Subcutaneous abdominal adipose tissue (tissue), 5 donors: Measurements from ENCODE around the gene CACNA2D1.
A peak's percentile ranks its signal among the peaks of the same experiment; 100 is the strongest.

Experiments used
- H3K27ac ChIP-seq: one replicate; pipeline ENCODE4 v1.7.0; 2013; ENCODE audit warnings: low read depth, mild to moderate bottlenecking, inconsistent platforms, low read length, moderate library complexity
- H3K27me3 ChIP-seq, 5 donors: one replicate each; pipeline ENCODE4 v1.7.0; 2013; ENCODE audit warnings: low read length in 5 of 5, inconsistent platforms in 1 of 5; ENCODE audit not compliant: control insufficient read depth in 5 of 5, insufficient read depth in 4 of 5
- H3K36me3 ChIP-seq, 5 donors: one replicate each; pipeline ENCODE4 v1.7.0; 2013; ENCODE audit warnings: low read length in 5 of 5; ENCODE audit not compliant: control insufficient read depth in 5 of 5, insufficient read depth in 5 of 5
- H3K4me1 ChIP-seq, 5 donors: one replicate each; pipeline ENCODE4 v1.7.0; 2013; ENCODE audit warnings: low read length in 5 of 5, mild to moderate bottlenecking in 3 of 5, moderate library complexity in 1 of 5; ENCODE audit not compliant: control insufficient read depth in 5 of 5, insufficient read depth in 5 of 5
- H3K4me3 ChIP-seq, 5 donors: one replicate each; pipeline ENCODE4 v1.7.0; 2013; ENCODE audit warnings: low read length in 5 of 5, low read depth in 1 of 5
- H3K9ac ChIP-seq, 5 donors: one replicate each; pipeline ENCODE4 v1.7.0; 2013; ENCODE audit warnings: low read length in 5 of 5, mild to moderate bottlenecking in 4 of 5, moderate library complexity in 3 of 5
- H3K9me3 ChIP-seq, 5 donors: one replicate each; pipeline ENCODE4 v1.7.0; 2013; ENCODE audit warnings: low read length in 5 of 5; ENCODE audit not compliant: control insufficient read depth in 5 of 5
- donor health status: healthy.
- donor health status: healthy.
- donor health status: healthy.
- donor health status: healthy.
- donor health status: healthy.

Gene CACNA2D1

DNA sequence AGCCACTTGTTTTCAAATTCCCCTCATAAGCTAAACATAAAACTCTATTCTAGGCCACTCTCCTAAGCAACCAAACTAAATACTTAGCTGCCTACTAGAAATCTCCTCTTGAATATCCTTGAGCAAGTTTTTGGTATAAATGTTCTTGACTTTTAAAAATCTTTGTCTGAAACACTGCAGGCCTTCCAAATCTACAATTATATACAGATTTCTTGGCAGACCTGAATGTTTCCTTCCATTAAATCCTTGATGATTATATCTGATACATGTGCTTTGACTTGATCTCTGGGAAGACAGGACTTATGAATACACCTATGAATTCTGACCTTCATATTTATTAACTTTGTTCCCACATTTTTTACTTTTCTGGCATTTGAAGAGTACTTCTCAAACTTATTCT lies 314.5 kb downstream of the CACNA2D1 start:
- no peak overlapping the region for H3K27ac ChIP-seq
- H3K4me3 ChIP-seq, result no peak overlapping the region

GRCh38 chr7:82128546-82128945 lies 315.0 kb downstream of the CACNA2D1 start:
- H3K9me3 ChIP-seq, result peaks cover 0 to 5% (median 4%) of the 10 kb centered on the region in 5 donors

More for the DNA sequence above, 314.5 kb downstream of the CACNA2D1 start:
- Histone ChIP-seq H3K36me3 (no peaks in the 10 kb centered on the region), H3K27me3 (no peaks in the 10 kb centered on the region), H3K9ac (no peak overlapping the region), H3K4me1 (peaks cover 0 to 22% (median 0%) of the 10 kb centered on the region in 5 donors), H3K9me3 (peaks cover 0 to 5% (median 4%) of the 10 kb centered on the region in 5 donors)

DNA sequence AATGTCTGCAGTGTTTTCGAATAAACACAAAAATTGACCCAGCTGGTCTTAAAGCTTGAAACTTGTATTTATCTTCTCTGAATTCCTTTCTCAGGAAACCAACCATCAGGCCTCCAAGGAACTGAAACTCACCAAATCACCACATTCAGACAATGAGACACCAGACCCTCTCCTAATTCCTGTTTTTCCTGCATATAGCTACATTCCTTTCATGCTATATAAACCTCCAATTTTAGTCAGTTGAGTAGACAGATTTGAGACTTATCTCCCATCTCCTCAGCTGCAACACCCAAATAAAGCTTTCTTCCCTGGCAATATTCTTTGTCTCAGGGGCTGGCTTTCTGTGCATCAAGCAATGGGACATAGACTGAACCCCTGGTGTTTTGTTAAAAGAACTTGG lies 317.0 kb downstream of the CACNA2D1 start:
- no peaks in the 10 kb centered on the region for H3K27me3 ChIP-seq
- H3K4me1 ChIP-seq, result peaks cover 0 to 22% (median 0%) of the 10 kb centered on the region in 5 donors
- H3K9me3 ChIP-seq, result peaks cover 0 to 5% (median 4%) of the 10 kb centered on the region in 5 donors
- H3K36me3 ChIP-seq, result no peaks in the 10 kb centered on the region
- no peak overlapping the region for H3K4me3 ChIP-seq
- no peak overlapping the region for H3K27ac ChIP-seq
- H3K9ac ChIP-seq, result no peak overlapping the region

More at GRCh38 chr7:82128546-82128945, 315.0 kb downstream of the CACNA2D1 start:
- peaks cover 0 to 22% (median 0%) of the 10 kb centered on the region in 5 donors for H3K4me1 ChIP-seq
- H3K4me3 ChIP-seq, result no peak overlapping the region
- no peaks in the 10 kb centered on the region for H3K36me3 ChIP-seq
- H3K9ac ChIP-seq, result no peak overlapping the region
- no peak overlapping the region for H3K27ac ChIP-seq
- H3K27me3 ChIP-seq, result no peaks in the 10 kb centered on the region

- H3K4me3 ChIP-seq, result no peak overlapping the region
- no peaks in the 10 kb centered on the region for H3K36me3 ChIP-seq
- H3K4me1 ChIP-seq, result peaks cover 0 to 22% (median 0%) of the 10 kb centered on the region in 5 donors
- H3K27ac ChIP-seq, result no peak overlapping the region
- peaks cover 0 to 5% (median 4%) of the 10 kb centered on the region in 5 donors for H3K9me3 ChIP-seq
- H3K27me3 ChIP-seq, result no peaks in the 10 kb centered on the region
- H3K9ac ChIP-seq, result no peak overlapping the region
Observed at GRCh38 chr7:82124445-82124844, 319.1 kb downstream of the CACNA2D1 start.

DNA sequence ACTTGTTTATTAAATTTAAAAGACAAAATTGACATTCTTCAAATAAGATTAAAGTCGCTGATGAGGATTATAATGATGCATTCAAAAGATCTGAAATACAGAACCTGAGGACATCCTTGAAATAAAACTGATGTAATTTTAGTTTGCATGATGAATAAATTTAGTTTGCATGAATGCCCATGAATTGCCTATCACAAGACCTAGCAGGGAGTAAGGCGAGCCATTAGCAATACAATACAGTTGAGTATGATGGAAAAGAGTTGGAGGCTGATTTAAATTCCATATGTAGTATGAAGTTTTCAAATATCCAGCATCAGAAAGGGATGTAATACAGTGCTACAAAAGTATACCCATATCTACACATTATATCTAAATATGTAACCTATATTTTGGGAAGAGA lies 321.3 kb downstream of the CACNA2D1 start:
- Histone ChIP-seq H3K4me1 (peaks cover 0 to 22% (median 0%) of the 10 kb centered on the region in 5 donors), H3K9ac (no peak overlapping the region), H3K27ac (no peak overlapping the region), H3K9me3 (peaks cover 0 to 5% (median 4%) of the 10 kb centered on the region in 5 donors), H3K36me3 (no peaks in the 10 kb centered on the region), H3K27me3 (no peaks in the 10 kb centered on the region), H3K4me3 (no peak overlapping the region)

DNA sequence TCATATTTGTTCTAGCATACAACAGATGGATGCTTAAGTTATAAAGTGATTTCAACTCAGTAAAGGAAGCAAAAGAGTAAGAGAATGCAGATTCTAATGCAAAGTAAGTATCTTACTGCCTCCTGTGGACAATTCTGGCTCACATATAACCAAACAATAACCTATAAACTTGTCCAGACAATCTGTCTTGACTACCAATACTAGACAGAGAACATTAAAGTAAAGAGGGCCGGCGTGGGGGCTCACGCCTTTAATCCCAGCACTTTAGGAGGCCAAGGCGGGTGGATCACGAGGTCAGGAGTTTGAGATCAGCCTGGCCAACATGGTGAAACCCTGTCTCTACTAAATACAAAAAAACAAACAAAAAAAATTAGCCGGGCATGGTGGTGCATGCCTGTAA lies 329.3 kb downstream of the CACNA2D1 start:
- no peaks in the 10 kb centered on the region for H3K9me3 ChIP-seq
- no peaks in the 10 kb centered on the region for H3K27me3 ChIP-seq
- no peak overlapping the region for H3K4me3 ChIP-seq
- no peaks in the 10 kb centered on the region for H3K4me1 ChIP-seq
- peaks cover 0 to 5% (median 3%) of the 10 kb centered on the region in 5 donors for H3K36me3 ChIP-seq
- H3K9ac ChIP-seq, result no peak overlapping the region
- no peak overlapping the region for H3K27ac ChIP-seq

GRCh38 chr7:82110146-82110840 lies 333.3 kb downstream of the CACNA2D1 start:
- H3K36me3 ChIP-seq, result no peaks in the 10 kb centered on the region
- H3K27ac ChIP-seq, result no peak overlapping the region
- H3K4me3 ChIP-seq, result no peak overlapping the region
- no peaks in the 10 kb centered on the region for H3K9me3 ChIP-seq
- H3K27me3 ChIP-seq, result no peaks in the 10 kb centered on the region
- H3K9ac ChIP-seq, result no peak overlapping the region
- no peaks in the 10 kb centered on the region for H3K4me1 ChIP-seq

DNA sequence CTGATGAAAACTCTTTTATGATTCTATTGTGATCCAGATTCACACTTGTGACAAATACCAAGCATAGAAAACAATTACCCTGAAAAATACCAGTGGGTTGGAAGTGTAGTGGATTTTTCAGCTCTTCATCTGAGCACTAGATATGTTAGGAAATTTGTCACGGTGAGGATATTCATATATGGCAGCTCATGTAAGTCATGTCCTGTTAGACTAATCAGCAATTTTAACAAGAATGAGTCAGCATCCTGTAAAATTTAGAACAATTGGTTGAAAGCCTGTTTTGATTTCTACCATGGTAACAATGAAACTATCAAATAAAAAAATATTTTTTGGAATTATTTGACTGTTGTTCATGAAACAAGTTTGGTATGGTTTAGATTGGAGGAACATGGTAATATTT lies 334.3 kb downstream of the CACNA2D1 start:
- Histone ChIP-seq H3K4me3 (no peak overlapping the region), H3K27ac (peak overlapping the region; percentile 29), H3K27me3 (no peaks in the 10 kb centered on the region), H3K9ac (no peak overlapping the region), H3K9me3 (no peaks in the 10 kb centered on the region), H3K36me3 (no peaks in the 10 kb centered on the region), H3K4me1 (no peaks in the 10 kb centered on the region)

- H3K27ac ChIP-seq, result no peak overlapping the region
- no peaks in the 10 kb centered on the region for H3K4me1 ChIP-seq
- H3K4me3 ChIP-seq, result no peak overlapping the region
- no peak overlapping the region for H3K9ac ChIP-seq
- no peaks in the 10 kb centered on the region for H3K27me3 ChIP-seq
- H3K36me3 ChIP-seq, result no peaks in the 10 kb centered on the region
- H3K9me3 ChIP-seq, result no peaks in the 10 kb centered on the region
Observed at GRCh38 chr7:82106201-82106600, 337.4 kb downstream of the CACNA2D1 start.

- Histone ChIP-seq H3K4me3 (no peak overlapping the region), H3K4me1 (no peaks in the 10 kb centered on the region), H3K9ac (no peak overlapping the region), H3K27me3 (no peaks in the 10 kb centered on the region), H3K36me3 (no peaks in the 10 kb centered on the region), H3K27ac (no peak overlapping the region), H3K9me3 (no peaks in the 10 kb centered on the region)
Observed at GRCh38 chr7:82105463-82105862, 338.1 kb downstream of the CACNA2D1 start.
